HEK293 (cell line): ENCODE data around the gene PLEKHJ1.
A peak's percentile ranks its signal among the peaks of the same experiment; 100 is the strongest.

ENCODE experiments used
- ATF2 ChIP-seq: fragments of 450-650 bp; formaldehyde crosslinking; IDR thresholded peaks from 2 replicates; pipeline ENCODE4 v1.5.1; 2016; ENCODE audit warnings: missing biosample characterization, missing genetic modification characterization, low read depth
- BCL11A ChIP-seq: fragments of 450-650 bp; formaldehyde crosslinking; IDR thresholded peaks from 2 replicates; pipeline ENCODE4 v1.5.1; 2016; ENCODE audit warnings: low read depth, missing biosample characterization, missing genetic modification characterization
- HIC1 ChIP-seq: fragments of 450-650 bp; formaldehyde crosslinking; IDR thresholded peaks from 2 replicates; pipeline ENCODE4 v1.5.1; 2016; ENCODE audit warnings: missing biosample characterization, missing genetic modification characterization
- KLF16 ChIP-seq: fragments of 450-650 bp; formaldehyde crosslinking; IDR thresholded peaks from 2 replicates; pipeline ENCODE4 v1.5.1; 2017; ENCODE audit warnings: missing biosample characterization, missing genetic modification characterization
- PRDM10 ChIP-seq: fragments of 450-650 bp; formaldehyde crosslinking; IDR thresholded peaks from 2 replicates; pipeline ENCODE4 v1.5.1; 2016; ENCODE audit warnings: missing biosample characterization, missing genetic modification characterization
- PRDM6 ChIP-seq: fragments of 450-650 bp; formaldehyde crosslinking; IDR thresholded peaks from 2 replicates; pipeline ENCODE4 v1.5.1; 2017; ENCODE audit warnings: missing biosample characterization, missing genetic modification characterization
- SP7 ChIP-seq: fragments of 450-650 bp; formaldehyde crosslinking; IDR thresholded peaks from 2 replicates; pipeline ENCODE4 v1.5.1; 2016; ENCODE audit warnings: missing biosample characterization, missing genetic modification characterization
- ZBTB48 ChIP-seq: fragments of 450-650 bp; formaldehyde crosslinking; IDR thresholded peaks from 2 replicates; pipeline ENCODE4 v1.5.1; 2016; ENCODE audit warnings: missing biosample characterization, missing genetic modification characterization
- ZNF16 ChIP-seq: fragments of 450-650 bp; formaldehyde crosslinking; IDR thresholded peaks from 2 replicates; pipeline ENCODE4 v1.5.1; 2016; ENCODE audit warnings: low read depth, missing biosample characterization, missing genetic modification characterization
- ZNF18 ChIP-seq: fragments of 450-650 bp; formaldehyde crosslinking; IDR thresholded peaks from 2 replicates; pipeline ENCODE4 v1.5.1; 2016; ENCODE audit warnings: missing biosample characterization, missing genetic modification characterization
- ZNF184 ChIP-seq: fragments of 450-650 bp; IDR thresholded peaks from 2 replicates; pipeline ENCODE4 v1.5.1; 2018; ENCODE audit warnings: missing biosample characterization, mild to moderate bottlenecking, missing genetic modification characterization
- ZNF280C ChIP-seq: fragments of 450-650 bp; formaldehyde crosslinking; IDR thresholded peaks from 2 replicates; pipeline ENCODE4 v1.5.1; 2016; ENCODE audit warnings: missing biosample characterization, missing genetic modification characterization
- ZNF341 ChIP-seq: fragments of 450-650 bp; formaldehyde crosslinking; IDR thresholded peaks from 2 replicates; pipeline ENCODE4; 2016; ENCODE audit warnings: low read depth, missing biosample characterization, missing genetic modification characterization
- ZNF560 ChIP-seq: fragments of 450-650 bp; formaldehyde crosslinking; IDR thresholded peaks from 2 replicates; pipeline ENCODE4 v1.5.1; 2017; ENCODE audit warnings: missing biosample characterization, missing genetic modification characterization, borderline replicate concordance
- ZNF580 ChIP-seq: fragments of 450-650 bp; formaldehyde crosslinking; IDR thresholded peaks from 2 replicates; pipeline ENCODE4 v1.5.1; 2016; ENCODE audit warnings: missing biosample characterization, missing genetic modification characterization
- ZNF654 ChIP-seq: fragments of 450-650 bp; formaldehyde crosslinking; IDR thresholded peaks from 2 replicates; pipeline ENCODE4 v1.5.1; 2016; ENCODE audit warnings: low read depth, missing biosample characterization, missing genetic modification characterization
- TF ChIP-seq, protein P1 (sequence below): fragments of 450-650 bp; formaldehyde crosslinking; IDR thresholded peaks from 2 replicates; pipeline ENCODE4 v1.5.1; 2016; ENCODE audit warnings: missing biosample characterization, missing genetic modification characterization
- TF ChIP-seq, protein P2 (sequence below): fragments of 450-650 bp; formaldehyde crosslinking; IDR thresholded peaks from 2 replicates; pipeline ENCODE4 v1.5.1; 2017; ENCODE audit warnings: missing biosample characterization, missing genetic modification characterization

PLEKHJ1 gene

DNA sequence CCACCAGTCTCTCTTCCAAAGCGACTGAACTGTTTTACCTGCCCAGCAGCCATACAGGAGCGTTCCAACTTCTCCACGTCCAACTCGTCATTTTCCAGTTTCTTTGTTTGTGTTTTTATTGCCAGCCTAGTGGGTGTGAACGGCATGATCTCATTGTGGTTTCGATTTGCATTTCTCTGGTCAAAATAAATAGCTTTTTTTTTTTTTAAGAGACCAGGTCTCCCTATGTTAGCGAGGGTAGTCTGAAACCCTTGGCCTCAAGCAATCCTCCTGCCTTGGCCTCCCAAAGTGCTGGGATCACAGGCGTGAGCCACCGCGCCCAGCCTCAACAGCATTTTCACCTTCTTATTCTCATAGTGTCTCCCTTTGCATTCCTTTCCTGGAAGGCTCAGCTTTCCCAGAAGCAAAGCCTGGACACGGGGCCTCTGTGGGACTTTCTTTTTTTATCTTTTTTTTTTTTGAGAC, 24.2 kb upstream of the PLEKHJ1 start (continued):
- TF ChIP-seq ZNF280C (tag by site-specific recombination) (no peak), KLF16 (peak; percentile 36), ZBTB48 (tag by site-specific recombination) (no peak), ZNF580 (tag by site-specific recombination) (peak; percentile 15; the same call in 1 of the 2 replicates), ZNF654 (tag by site-specific recombination) (no peak), PRDM10 (tag by site-specific recombination) (peak; percentile 77), ZNF560 (no peak), ZNF184 (tag by site-specific recombination) (no peak), ZNF18 (tag by site-specific recombination) (peak; percentile 92), ZNF16 (tag by site-specific recombination) (no peak), HIC1 (tag by site-specific recombination) (peak; percentile 55; the same call in 1 of the 2 replicates), PRDM6 (tag by site-specific recombination) (peak; percentile 66; the same call in 1 of the 2 replicates), BCL11A (tag by site-specific recombination) (no peak), ZNF341 (no peak), ATF2 (tag by site-specific recombination) (peak; percentile 31; the same call in 1 of the 2 replicates), SP7 (peak; percentile 69)
- TF ChIP-seq, protein P1, sequence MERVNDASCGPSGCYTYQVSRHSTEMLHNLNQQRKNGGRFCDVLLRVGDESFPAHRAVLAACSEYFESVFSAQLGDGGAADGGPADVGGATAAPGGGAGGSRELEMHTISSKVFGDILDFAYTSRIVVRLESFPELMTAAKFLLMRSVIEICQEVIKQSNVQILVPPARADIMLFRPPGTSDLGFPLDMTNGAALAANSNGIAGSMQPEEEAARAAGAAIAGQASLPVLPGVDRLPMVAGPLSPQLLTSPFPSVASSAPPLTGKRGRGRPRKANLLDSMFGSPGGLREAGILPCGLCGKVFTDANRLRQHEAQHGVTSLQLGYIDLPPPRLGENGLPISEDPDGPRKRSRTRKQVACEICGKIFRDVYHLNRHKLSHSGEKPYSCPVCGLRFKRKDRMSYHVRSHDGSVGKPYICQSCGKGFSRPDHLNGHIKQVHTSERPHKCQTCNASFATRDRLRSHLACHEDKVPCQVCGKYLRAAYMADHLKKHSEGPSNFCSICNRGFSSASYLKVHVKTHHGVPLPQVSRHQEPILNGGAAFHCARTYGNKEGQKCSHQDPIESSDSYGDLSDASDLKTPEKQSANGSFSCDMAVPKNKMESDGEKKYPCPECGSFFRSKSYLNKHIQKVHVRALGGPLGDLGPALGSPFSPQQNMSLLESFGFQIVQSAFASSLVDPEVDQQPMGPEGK = 0 out of 2 replicates have a peak, but pooled peaks have one; percentile 21
- TF ChIP-seq, protein P2, sequence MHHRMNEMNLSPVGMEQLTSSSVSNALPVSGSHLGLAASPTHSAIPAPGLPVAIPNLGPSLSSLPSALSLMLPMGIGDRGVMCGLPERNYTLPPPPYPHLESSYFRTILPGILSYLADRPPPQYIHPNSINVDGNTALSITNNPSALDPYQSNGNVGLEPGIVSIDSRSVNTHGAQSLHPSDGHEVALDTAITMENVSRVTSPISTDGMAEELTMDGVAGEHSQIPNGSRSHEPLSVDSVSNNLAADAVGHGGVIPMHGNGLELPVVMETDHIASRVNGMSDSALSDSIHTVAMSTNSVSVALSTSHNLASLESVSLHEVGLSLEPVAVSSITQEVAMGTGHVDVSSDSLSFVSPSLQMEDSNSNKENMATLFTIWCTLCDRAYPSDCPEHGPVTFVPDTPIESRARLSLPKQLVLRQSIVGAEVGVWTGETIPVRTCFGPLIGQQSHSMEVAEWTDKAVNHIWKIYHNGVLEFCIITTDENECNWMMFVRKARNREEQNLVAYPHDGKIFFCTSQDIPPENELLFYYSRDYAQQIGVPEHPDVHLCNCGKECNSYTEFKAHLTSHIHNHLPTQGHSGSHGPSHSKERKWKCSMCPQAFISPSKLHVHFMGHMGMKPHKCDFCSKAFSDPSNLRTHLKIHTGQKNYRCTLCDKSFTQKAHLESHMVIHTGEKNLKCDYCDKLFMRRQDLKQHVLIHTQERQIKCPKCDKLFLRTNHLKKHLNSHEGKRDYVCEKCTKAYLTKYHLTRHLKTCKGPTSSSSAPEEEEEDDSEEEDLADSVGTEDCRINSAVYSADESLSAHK (tag by site-specific recombination) = peak; percentile 60; the same call in 1 of the 2 replicates
